Posterior vena cava (tissue), 2 donors: Measurements from ENCODE around the gene RAPGEF2. TPM values are rescaled to one million over a fixed set of nuclear protein-coding genes. Genes with fewer than 3 reads are reported as not detected.
"Not testable (repeated sequence)": the region's sequence is repeated elsewhere in the genome, so short reads cannot be mapped to it uniquely, and the experiment has no call there.

ENCODE experiments used
- DNase-seq: peaks from one replicate; pipeline ENCODE4 v3.0.0-alpha.2; 2020; ENCODE audit warnings: low spot score
- intact Hi-C, 2 donors: fragments of 100-400 bp; cut with DNase I; formaldehyde crosslinking; loops; one replicate each; pipeline versions ENCODE4 v1.14.1 to v1.14.2; 2022 to 2023
- total RNA-seq, 2 donors: library from RNA; stranded (reverse); fragmentation: NEBNext Ultra II Directional; extraction: Animal tissue kit (Norgen Biotek cat#: 25700); gene quantifications; one replicate each; pipeline ENCODE4 v1.2.1, GENCODE V29; 2021
- donor health status: DM: yes; HTN: yes; CAD: no.
- donor health status: DM: yes; HTN: yes; CAD: no.

The RAPGEF2 gene
- total RNA-seq, 2 donors from 2014 or later, result 25.6 to 28.2 TPM

- DNase-seq, result no peak
- intact Hi-C loops, result no loop called here
Observed at GRCh38 chr4:159366966-159367780, 264.3 kb downstream of the RAPGEF2 start.

- intact Hi-C loops, result no loop called here
- DNase-seq, result no peak
Observed at GRCh38 chr4:159367781-159368080, 264.9 kb downstream of the RAPGEF2 start.

GRCh38 chr4:159368320-159368719 lies 265.4 kb downstream of the RAPGEF2 start:
- intact Hi-C loops, result no loop called here
- no peak for DNase-seq

DNA sequence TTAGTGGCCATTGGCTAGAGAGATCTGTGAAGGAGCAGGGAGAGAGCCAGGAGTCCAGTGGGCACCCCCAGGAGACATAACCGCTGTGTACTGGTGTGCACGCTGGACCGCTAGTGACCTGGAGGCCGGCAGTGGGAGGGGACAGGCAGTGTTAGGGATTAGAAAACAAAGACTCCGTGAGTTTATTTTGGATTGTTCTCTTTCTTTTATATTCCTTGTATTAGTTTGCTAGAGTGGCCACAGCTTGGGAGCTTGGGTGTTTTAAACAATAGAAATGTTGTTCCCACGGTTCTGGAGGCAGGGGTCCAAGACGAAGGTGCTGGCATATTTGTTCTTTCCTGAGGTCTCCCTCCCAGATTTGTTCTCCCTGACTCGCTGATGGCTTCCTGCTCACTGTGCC lies 266.4 kb downstream of the RAPGEF2 start:
- no peak for DNase-seq
- intact Hi-C loops, result no loop called here

- no peak for DNase-seq
- intact Hi-C loops, result no loop called here
Observed at GRCh38 chr4:159370286-159370685, 267.4 kb downstream of the RAPGEF2 start.

DNA sequence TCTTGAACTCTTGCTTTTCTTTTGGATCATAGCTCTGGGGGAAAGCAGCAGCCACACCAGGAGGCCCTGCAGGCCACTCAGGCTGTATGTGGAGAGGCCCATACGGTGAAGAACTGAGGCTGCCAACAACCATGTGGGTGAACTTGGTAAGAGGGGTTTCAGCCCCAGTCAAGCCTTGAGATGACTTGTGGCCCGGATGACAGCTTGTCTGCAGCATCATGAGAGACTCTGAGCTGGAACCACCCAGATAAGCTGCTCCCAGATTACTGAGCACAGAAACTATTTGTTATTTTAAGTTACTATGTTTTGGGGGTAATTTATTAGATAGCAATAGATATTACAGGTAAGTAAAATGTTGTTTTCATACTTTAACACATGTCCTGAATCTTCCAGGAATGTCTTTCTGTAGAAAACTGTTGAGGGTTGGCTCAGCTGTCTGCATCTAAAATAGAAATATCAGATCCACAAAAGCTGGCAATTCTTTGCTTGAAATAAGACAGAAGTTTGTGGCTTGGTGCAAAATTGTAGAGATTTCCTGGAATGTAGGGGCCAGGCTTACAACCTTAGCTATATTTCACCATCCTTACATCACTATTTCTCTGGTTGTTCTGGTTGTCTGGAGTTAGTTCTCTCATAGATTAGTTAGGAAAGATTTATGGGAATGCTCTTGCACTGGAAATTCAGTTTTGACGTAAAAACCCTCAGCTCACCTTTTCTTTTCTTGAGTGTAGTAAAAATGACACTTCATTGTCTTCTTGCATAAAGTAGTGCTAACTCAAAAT lies 272.1 kb downstream of the RAPGEF2 start:
- no peak for DNase-seq
- intact Hi-C loops, result no loop called here

DNA sequence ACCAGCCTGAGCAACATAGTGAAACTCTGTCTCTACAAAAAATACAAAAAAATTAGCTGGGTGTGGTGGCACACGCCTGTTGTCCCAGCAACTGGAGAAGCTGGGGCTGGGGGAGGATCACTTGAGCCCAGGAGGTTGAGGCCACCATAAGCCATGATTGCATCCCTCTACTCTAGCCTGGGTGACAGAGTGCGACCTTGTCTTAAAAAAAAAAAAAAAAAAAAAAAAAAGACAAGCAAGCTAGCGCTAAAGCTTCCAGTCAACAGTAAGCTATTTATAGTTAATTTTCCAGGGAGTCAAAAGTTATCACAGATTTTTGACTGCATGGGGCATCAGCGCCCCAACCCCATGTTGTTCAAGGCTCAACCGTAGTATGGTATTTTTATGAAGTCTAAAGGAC lies 273.4 kb downstream of the RAPGEF2 start:
- DNase-seq, result no peak
- intact Hi-C loops, result no loop called here

- intact Hi-C loops, result no loop called here
- DNase-seq, result no peak
Observed at GRCh38 chr4:159378056-159378616, 275.3 kb downstream of the RAPGEF2 start.

- DNase-seq, intact Hi-C loops: not testable (repeated sequence)
Observed at GRCh38 chr4:159379064-159379463, 276.2 kb downstream of the RAPGEF2 start.

GRCh38 chr4:159379836-159380235 lies 277.0 kb downstream of the RAPGEF2 start:
- intact Hi-C loops, result no loop called here
- DNase-seq, result no peak

- no peak for DNase-seq
- intact Hi-C loops, result no loop called here
Observed at GRCh38 chr4:159382856-159383561, 280.1 kb downstream of the RAPGEF2 start.

GRCh38 chr4:159383562-159383931 lies 280.7 kb downstream of the RAPGEF2 start:
- intact Hi-C loops, result no loop called here

DNA sequence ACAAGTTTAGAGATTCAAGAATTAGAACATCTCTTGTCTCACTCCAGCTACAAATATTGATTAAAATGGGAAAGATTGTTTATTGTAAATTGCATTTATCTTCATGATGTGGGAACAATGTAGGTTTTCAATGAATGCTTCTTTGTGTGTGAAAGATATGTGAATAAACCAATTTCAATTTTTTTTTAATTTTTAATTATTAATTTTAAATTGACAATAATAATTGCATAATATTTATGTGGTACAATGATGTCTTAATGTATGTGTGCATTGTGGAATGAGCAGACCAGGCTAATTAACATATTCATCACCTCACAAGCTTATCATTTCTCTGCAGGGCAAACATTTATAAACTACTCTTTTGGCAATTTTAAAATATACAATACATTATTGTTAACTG lies 281.1 kb downstream of the RAPGEF2 start:
- DNase-seq, result no peak
- intact Hi-C loops, result no loop called here

More at GRCh38 chr4:159383562-159383931, 280.7 kb downstream of the RAPGEF2 start:
- no peak for DNase-seq

- no peak for DNase-seq
- intact Hi-C loops, result no loop called here
Observed at GRCh38 chr4:159384632-159385031, 281.8 kb downstream of the RAPGEF2 start.

GRCh38 chr4:159386620-159387019 lies 283.7 kb downstream of the RAPGEF2 start:
- DNase-seq, result no peak
- intact Hi-C loops, result no loop called here

DNA sequence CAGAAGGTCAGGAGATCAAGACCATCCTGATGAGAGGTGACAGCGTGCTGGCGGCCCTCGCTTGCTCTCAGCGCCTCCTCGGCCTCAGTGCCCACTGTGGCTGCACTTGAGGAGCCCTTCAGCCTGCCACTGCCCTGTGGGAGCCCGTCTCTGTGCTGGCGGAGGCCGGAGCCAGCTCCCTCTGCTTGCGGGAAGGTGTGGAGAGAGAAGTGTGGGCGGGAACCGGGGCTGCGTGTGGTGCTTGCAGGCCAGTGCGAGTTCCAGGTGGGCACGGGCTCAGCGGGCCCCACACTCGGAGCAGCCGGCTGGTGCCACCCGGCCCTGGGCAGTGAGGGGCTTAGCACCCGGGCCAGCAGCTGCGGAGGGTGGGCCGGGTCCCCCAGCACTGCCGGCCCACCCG lies 286.9 kb downstream of the RAPGEF2 start:
- intact Hi-C loops, result no loop called here

GRCh38 chr4:159390648-159391047 lies 287.8 kb downstream of the RAPGEF2 start:
- intact Hi-C loops, result no loop called here
- DNase-seq, result no peak

More for the DNA sequence above, 286.9 kb downstream of the RAPGEF2 start:
- no peak for DNase-seq

GRCh38 chr4:159395693-159396092 lies 292.8 kb downstream of the RAPGEF2 start:
- intact Hi-C loops, result no loop called here
- DNase-seq, result no peak

DNA sequence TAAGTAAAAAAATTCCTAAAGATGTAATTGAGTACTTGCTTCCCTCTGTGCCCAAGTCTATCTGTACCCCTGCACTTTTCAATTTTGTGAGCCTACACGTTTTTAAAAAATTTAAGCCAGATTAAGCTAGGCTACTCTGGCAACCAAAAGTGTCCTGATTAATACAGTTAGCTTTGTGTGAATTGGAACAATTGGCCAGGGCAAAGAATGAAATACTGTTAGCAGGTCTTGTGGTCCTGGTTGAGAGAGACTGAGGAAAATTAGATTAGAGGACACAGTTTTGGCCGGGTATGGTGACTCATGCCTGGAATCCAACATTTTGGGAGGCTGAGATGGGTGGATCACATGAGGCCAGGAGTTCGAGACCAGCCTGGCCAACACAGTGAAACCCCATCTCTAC lies 293.3 kb downstream of the RAPGEF2 start:
- no peak for DNase-seq
- intact Hi-C loops, result no loop called here

- intact Hi-C loops, result no loop called here
- no peak for DNase-seq
Observed at GRCh38 chr4:159398236-159398638, 295.4 kb downstream of the RAPGEF2 start.
